Activated CD4-positive, alpha-beta T cell treated with anti-CD3 and anti-CD28 coated beads, Interleukin-2, Interleukin-4, amounts not matched to agents 100 ng/mL and 50 ng/mL, durations not matched to agents 16 hours and 8 hours (primary cell): ENCODE data around the gene FASN.
"Not testable (repeated sequence)": the region's sequence is repeated elsewhere in the genome, so short reads cannot be mapped to it uniquely, and the experiment has no call there.

Source experiments
- DNase-seq: peaks from one replicate; pipeline ENCODE4 v3.0.0-alpha.2; 2020; ENCODE audit warnings: low spot score

FASN gene

DNA sequence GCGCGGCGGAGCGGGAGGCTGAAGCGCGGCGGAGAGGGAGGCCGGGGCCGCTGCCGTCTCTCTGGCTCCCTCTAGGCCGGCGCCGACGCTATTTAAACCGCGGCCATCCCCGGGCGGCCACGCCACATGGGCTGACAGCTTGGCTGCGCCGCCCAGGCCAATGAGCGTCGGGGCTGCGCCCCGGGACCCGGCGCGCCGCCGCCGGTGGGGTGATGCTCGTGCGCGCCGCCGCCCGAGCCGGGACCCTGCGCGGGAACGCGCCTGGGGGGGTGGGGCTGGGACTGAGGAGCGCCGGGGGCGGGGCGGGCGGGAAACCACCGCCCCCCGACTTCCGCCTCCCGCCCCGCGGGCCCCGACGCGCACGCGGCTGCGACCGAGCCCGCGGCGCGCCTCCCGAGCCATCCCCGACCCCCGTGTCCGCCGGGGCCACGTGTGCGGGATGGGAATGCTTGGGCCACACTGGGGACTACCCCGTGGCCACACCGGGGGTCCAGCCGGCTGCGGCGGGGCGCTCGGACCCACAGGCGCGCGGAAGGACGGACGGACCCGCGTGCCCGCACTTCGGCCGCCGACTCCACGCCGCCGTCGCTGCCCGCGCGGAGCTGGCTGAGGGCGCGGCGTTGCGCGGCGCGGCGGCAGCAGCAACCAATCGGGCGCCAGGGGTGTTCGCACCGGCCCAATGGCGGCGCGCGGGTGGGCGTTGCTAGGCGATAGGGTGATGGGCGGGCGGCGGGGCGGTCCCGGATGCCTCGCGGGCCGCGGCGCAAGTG, at the start of gene FASN:
TSS of gene FASN (minus strand) at position 68 of the 770 bp plus-strand sequence. CDS start 1,791 bp downstream, outside the sequence.
- DNase-seq, result peak; percentile 96

DNA sequence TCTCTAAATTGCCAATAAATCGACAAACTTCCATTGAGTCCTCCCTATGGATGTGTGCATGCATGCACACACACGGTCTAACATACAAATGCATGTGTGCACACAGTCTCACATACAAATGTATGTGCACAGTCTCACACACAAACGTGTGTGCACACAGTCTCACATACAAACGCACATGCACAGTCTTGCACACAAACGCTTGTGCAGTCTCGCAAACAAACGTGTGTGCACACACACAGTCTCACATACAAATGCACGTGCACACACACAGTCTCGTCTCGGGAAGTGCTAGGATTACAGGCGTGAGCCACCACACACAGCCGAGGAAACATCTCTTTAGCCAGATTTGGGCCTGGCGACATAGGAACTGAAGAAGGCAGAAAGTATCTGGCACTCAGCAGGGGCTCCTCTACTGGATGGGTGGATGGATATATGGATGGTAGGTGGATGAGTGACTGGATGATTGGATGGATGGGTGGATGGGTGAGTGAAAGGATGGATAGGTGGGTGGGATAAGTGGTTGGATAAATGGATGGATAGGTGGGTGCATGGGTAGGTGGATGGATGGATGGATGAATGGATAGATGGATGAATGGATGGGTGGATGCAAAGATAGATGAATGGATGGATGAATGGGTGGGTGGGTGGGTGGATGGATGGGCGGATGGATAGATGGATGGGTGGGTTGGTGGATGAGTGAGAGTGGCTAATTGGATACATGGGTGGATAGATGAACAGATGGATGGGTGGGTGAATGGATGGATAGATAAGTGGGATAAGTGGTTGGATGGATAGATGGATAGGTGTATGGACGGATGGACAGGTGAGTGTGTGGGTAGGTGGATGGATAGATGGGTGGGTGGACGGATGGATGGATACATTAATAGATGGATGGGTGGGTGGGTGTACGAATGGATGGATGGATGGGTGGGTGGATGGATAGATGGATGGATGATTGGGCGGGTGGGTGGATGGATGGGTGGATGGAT, 48.9 kb upstream of the FASN start:
- DNase-seq, result no peak

DNA sequence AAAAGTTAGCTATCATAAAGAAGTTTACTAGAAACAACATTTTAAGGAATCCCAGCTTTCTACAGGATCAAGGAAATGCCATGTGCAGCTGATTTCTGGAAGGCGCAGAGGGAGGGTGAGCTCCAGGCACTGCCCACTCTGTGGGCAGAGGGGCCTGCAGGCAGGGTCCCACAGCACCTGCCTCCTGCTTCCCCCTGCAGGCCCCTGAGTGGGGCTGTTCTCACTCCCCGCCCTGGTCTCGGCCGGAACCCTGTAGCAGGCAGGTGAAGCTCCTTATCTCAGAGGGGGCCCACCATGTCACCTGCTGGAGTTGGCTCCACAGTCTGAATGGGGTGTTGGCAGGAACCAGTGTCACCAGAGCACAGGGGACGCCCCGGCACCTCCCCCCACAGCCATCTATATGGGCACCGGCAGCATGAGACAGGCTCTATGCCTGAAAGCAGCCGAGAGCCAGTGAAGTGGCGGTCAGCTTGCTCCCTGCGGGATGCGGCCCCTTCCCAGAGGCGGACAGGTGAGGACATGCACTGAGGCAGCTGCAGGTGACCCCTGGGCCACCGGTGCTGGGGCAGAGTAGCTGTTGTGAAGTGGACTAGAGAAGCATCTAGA, 47.6 kb upstream of the FASN start:
- DNase-seq, result no peak

DNA sequence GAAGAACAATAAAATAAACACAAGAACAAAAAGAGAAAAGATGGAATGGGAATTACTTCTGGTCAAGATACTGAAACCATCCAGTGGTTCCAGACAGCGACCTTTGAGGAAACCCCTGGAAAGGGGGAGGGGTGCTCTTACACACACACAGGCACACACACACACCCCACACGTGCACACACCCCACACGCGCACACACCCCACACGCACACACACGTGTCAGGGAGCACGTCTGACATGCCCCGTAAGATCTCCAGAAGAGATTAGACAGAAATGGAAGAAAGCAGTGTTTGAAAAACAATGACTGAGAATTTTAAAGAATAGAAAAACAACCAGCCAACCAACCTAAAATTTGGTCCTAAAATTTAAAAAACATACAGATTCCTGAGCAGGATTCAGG, 45.3 kb upstream of the FASN start:
- no peak for DNase-seq

DNA sequence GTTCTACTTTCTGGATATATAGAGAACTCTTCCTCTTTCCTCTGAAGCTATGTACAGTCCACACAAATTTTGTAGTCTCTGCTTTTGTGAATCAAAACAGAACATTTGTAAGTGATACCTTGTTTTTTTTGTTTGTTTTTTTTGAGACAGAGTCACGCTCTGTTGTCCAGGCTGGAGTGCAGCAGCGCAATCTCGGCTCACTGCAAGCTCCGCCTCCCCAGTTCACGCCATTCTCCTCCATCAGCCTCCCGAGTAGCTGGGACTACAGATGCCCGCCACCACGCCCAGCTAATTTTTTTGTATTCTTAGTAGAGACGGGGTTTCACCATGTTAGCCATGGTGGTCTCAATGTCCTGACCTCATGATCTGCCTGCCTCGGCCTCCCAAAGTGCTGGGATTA, 41.9 kb upstream of the FASN start:
- not testable (repeated sequence) for DNase-seq

DNA sequence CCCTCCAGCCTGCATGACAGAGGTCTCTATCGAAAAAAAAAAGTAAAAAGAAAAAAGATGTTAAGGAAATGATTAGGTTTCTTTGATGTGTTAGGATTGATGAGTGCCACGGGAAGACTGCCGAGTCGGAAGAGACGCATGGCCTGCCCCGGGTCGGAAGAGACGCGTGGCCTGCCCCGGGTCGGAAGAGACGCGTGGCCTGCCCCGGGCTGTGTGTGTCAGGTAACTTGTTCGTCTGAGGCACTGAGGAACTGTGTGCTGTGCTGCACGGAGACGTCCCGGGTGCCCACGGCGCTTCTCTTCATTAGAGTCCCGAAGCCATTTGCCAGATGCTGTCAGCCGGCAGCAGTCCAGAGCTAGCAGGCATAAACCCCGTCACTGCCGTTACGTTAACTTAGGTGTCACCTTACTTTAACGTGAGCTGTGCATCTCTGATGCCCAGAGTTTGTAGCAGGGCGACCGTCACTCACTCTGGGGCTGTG, 40.5 kb upstream of the FASN start:
- no peak for DNase-seq

DNA sequence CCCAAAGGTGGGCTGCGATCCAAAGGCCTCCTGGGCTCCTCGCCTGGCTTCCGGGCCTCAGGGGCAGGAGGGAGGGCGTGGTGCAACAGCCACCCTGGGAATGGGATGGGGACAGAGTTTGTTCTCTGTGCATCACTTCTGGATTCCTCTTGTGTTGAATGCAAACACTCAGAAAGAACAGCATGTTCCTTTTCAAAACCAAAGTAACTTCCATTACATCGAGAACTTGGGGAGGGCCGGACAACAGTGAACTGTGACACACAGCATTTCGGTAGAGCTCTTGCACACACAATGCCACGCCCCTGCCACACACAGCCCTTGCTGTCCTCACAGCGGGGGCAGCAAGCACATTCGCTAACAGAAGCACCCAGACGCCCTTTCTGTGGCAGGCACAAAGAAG, 36.1 kb upstream of the FASN start:
- DNase-seq, result no peak

DNA sequence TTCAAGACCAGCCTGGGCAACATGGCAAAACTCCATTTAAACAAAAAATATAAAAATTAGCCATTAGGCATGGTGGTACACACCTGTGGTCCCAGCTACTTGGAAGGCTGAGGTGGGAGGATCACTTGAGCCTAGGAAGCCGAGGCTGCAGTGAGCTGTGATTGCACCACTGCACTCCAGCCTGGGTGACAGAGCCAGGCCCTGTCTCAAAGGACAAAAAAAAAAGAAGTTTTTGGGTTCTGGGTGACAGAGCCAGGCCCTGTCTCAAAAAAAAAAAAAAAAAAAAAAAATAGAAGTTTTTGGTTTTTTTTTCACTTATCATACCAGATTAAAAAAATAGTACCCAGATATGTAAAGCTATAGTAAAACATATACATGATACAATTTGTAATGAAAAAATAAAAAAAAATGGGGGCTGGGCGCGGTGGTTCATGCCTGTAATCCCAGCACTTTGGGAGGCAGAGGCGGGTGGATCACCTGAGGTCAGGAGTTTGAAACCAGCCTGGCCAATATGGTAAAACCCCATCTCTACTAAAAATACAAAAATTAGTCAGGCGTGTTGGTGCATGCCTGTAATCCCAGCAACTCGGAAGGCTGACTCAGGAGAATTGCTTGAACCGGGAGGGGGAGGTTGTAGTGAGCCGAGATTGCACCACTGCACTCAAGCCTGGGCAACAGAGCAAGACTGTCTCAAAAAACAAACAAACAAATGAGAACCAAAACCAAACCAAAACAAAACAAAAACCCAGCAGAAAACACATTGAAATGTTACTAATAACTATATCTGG, 35.3 kb upstream of the FASN start:
- not testable (repeated sequence) for DNase-seq

DNA sequence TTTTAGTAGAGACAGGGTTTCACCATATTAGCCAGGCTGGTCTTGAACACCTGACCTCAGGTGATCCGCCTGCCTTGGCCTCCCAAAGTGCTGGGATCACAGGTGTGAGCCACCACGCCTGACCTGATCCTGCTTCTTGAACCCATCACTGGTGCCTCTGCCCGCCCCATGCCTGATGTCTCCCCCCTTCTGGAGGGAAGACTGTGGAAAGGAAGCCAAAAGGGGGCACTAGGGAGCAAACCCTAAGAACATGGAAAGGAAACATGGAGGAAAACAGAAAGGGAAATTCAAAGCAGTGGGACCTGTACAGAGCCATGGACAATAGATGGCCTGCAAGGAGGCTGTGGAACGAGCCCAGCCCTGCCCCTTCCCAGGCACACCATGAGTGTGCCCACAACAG, 31.1 kb upstream of the FASN start:
- DNase-seq, result no peak

DNA sequence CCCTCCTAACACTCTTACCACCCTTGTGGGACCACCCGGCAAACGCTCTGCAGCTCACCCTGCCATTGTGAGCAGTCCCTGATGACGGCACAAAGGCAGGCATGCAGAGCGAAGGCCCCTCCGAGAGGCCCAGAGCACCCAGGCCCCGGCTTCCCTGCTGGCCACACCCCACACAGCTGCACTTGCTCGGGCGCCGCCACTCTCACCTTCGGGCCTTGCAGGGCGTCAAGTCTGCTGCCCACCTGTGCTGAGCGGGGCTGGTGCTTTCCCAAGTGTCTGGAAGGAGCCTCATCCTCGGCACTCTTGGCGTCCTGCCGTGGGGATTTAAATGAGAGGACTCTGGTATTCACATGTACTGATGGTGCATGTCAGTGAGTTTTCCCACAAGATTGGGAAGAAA, 30.3 kb upstream of the FASN start:
- DNase-seq, result no peak

DNA sequence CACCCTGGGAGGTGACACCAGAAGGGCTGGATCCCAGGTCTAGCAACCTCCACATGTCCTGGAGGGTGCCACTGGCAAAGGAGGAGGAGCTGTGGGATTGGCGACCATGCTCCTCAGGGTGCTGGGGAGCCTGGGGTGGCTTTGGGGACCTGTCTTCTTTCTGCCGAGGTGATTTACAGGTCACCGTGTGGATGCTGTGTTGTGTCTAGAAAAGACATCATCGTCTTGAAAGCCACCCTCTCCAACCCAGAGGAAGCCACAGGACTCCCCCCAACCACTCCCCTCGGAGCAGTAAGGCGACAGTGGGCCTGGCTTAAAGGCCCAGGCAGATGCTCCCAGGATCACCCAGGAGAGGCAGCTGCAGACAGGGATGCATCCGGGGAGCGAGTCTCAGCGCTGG, 29.7 kb upstream of the FASN start:
- DNase-seq, result no peak

DNA sequence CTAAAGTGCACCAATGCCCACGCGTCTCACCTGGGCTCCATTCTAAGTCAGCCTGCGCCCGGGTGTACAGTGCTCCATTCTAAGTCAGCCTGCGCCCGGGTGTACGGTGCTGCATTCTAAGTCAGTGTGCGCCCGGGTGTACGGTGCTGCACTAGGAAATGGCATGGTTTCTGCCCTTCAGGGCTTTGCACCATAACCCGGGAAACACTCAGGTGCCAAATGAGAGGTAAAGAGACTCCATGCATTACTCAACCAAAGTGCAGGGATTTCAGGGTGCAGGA, 29.2 kb upstream of the FASN start:
- DNase-seq, result no peak

DNA sequence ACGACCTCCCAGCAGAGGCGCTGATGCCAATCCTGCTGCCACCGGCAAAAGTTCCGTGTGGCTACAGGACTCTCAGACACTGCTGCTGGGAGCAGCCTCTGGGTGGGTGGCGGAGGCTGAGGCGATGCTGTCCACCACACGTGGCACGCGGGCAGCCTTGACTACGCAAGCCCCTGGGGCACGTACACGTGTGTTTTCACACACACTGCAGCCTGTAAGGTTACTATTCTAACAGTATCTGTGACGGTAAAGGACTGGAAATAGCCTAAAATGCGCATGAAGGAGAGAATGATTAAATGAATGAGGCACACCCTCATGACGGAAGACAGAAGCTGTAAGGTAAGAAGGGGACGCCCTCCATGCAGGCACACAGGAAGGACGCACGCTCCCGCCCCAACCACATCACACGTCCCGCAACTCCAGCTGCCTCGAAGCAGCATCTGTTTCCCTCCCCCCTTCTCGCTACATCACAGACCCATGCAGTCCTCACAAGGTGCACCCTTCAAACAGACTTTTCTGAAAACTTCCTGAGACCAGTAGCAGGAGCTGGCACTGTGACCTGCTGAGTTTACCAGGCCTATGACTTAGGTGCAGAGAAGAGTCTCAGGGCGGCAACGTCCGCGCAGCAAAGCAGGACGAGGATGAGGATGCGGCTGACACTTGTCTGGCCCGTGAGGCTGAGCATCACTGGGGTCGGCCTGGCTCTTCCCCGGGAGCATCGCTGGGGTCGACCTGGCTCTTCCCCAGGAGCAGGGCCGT, 28.7 kb upstream of the FASN start:
- peak; percentile 42 for DNase-seq

DNA sequence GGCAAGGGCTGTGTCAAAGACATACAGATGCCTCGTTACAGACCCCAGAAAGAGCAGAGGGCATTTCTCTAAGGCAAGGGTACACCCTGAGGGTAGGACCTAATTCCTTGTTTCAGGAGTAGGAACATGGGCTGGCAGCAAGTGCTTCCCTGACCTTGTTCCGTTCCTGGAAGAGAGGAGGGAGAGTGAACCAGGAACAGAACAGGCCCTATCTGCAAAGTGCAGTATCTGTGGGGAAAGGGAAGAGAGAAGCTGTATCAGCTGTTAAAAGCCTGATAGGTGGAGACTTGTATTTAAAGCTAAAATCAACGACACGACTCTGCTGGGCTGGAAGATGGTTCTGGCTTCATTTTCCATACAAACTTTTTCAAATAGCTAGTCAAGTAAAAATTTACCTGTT, 26.1 kb upstream of the FASN start:
- no peak for DNase-seq

DNA sequence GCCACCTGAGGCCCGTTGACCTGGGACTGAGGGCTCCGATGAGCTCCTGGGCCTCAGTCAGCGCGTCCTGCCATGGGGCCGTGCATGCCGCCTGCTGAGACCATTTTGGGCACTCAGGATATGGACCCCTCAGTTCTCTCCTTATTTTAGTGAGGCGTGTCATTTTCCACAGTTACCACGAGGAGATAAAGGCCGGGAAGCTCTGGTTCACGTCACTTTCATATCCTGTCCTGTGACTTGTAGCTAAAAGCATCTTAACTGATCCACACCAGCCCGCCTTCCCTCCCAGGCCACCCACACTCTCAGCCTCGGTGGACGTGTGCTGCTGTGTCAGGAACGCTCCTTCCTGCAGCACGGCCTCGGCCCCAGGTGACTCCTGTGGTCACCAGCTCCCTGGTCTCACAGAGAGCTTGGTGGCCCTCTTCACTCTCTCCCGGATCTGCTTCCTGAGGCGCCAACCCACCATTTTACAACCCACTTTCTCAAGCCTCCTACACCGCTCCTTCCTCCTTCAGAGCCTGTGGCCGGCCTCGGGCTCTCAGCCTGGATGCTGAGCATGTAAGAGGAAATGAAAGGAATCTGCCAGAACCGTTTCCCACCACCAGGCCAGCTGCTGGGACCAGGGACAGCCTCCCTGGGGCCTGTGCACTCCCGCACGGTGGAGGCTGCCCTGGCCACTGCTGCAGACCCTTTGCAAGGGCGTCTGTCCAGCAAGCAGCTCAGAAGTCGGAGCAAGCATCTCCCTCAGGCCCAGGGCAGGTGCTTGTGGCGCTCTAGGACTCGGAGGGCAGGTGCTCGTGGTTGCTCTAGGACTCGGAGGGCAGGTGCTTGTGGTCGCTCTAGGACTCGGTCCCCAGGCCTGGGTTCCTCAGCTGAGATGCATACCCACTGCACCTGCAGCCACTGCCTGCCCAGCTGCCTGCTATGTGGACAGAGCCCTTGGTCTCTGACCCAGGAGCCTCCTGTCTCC, 23.9 kb upstream of the FASN start:
- no peak for DNase-seq

DNA sequence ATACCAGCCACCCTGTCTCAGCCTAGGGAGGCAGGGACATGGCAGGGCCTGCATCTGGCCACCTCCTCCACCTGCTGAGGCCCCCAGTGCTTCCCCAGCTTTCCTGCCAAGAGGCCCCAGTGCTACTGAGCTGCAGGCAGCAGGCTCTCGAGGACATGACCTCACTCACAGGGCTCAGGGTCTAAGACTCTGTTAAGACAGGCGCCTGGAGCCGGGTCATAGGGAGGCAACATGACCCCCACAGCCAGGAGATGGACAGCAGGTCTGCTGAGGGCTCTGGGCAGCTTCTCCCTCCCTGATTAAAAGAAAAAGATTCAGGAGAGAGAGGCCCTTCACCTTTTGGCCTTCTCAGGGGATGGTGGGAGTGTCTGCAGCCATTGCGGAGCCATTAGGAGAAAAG, 23.2 kb upstream of the FASN start:
- no peak for DNase-seq

DNA sequence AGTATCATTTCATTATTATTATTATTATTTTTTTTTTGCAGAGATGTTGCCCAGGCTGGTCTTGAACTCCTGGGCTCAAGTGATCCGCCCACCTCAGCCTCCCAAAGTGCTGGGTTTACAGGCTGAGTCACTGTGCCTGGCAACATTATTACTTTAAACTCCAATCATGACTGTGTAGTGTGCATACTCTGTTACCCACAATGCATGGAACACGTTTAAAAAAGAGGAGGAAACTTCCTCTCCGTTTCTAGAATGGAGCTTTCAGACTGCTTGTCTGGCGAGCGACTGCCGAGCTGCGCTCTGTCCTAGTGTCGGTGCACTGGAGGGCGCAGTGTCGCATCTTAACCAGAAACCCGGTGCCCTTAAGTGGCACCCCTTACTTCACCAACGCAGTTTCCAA, 22.1 kb upstream of the FASN start:
- no peak for DNase-seq

DNA sequence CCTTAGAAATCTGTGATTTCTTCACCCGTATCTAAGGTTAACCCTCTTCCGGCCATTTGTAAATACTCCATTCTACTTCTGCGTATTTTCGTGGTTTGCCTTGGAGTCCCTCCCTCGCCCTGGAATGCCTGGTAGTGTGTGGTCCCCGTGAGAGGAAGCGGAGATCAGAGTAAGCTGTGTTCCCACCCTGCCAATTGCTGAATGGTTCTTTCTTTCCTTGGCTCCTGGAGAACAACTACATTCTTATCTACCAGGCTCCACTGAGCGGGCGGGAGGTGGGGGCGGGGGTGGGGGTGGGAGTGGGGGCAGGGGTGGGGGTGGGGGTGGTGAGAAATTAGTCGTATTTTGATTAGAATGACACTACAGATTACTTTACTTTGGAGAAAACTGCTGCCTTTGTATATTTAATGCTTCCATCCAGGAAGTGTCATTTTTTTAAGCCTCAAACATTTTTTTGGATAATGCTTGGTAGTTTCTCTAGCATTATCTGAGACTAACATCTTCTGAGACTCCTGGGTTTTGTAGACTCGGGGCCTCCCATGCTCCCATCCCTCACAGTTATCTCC, 20.9 kb upstream of the FASN start:
- DNase-seq, result no peak

DNA sequence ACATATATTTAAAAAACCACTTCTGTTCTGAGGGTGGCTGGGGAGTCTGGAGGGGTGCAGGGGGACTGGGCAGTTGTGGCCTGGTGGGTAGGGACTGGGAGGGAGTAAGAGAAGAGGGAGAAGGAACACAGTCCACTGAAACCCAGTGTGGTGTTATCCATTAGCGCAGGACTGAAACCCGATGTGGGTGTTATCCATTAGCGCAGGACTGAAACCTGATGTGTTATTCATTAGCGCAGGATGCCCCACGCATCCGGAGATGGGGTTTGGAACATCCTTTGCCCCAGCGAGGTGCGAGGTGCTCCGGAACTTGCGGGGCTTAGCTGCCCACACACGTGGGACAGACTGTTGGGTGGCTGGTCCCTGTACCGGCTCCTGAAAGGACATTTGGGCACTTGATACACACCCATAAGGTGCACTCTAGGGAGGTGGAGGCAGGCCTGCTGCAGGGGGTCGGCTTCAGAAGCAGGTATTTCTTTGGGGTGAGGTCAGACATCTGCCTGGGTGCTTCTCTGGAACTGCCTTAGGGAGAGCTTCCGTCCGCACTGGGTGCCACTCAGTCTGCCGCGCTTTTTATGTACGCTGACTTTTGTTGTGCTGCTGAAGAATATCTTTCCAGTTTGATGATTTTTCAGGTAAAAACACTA, 20.3 kb upstream of the FASN start:
- no peak for DNase-seq
